Measurements from ENCODE around the gene CYFIP2.

Gene CYFIP2

GRCh38 chr5:157382996-157383800 is 117.3 kb downstream of the CYFIP2 start:
- no peaks in the 10 kb centered on the region for H3K27me3 ChIP-seq (ENCODE audit: insufficient read depth, low read depth, severe bottlenecking)
- TF ChIP-seq CTCF (IDR thresholded peaks at IDR 0.05; ENCODE audit: low read depth, low read length): no peak
- no peak overlapping the region for H3K27ac ChIP-seq
- H3K4me3 ChIP-seq (ENCODE audit: low read depth, low read length): no peak overlapping the region
- no peak for DNase-seq
- peaks cover 34% of the 10 kb centered on the region for H3K36me3 ChIP-seq
- H3K9me3 ChIP-seq (ENCODE audit: severe bottlenecking): no peaks in the 10 kb centered on the region

GRCh38 chr5:157384971-157385709 is 119.2 kb downstream of the CYFIP2 start:
- no peak overlapping the region for H3K4me3 ChIP-seq (ENCODE audit: low read depth, low read length)
- TF ChIP-seq CTCF (IDR thresholded peaks at IDR 0.05; ENCODE audit: low read depth, low read length): no peak
- peaks cover 43% of the 10 kb centered on the region for H3K36me3 ChIP-seq
- no peak for DNase-seq
- no peaks in the 10 kb centered on the region for H3K9me3 ChIP-seq (ENCODE audit: severe bottlenecking)
- no peaks in the 10 kb centered on the region for H3K27me3 ChIP-seq (ENCODE audit: insufficient read depth, low read depth, severe bottlenecking)
- H3K27ac ChIP-seq: no peak overlapping the region

- H3K36me3 ChIP-seq: peaks cover 43% of the 10 kb centered on the region
- TF ChIP-seq CTCF (IDR thresholded peaks at IDR 0.05; ENCODE audit: low read depth, low read length): no peak
- H3K4me3 ChIP-seq (ENCODE audit: low read depth, low read length): no peak overlapping the region
- H3K27ac ChIP-seq: no peak overlapping the region
- no peak for DNase-seq
- H3K9me3 ChIP-seq (ENCODE audit: severe bottlenecking): no peaks in the 10 kb centered on the region
- H3K27me3 ChIP-seq (ENCODE audit: insufficient read depth, low read depth, severe bottlenecking): no peaks in the 10 kb centered on the region
Measured at GRCh38 chr5:157387041-157387563, 121.2 kb downstream of the CYFIP2 start.

- Histone ChIP-seq H3K27me3 (ENCODE audit: insufficient read depth, low read depth, severe bottlenecking) (no peaks in the 10 kb centered on the region), H3K27ac (no peak overlapping the region), H3K36me3 (peaks cover 43% of the 10 kb centered on the region), H3K4me3 (ENCODE audit: low read depth, low read length) (no peak overlapping the region), H3K9me3 (ENCODE audit: severe bottlenecking) (no peaks in the 10 kb centered on the region)
- TF ChIP-seq CTCF (IDR thresholded peaks at IDR 0.05; ENCODE audit: low read depth, low read length): no peak
- no peak for DNase-seq
Measured at GRCh38 chr5:157387683-157388093, 121.8 kb downstream of the CYFIP2 start.

- TF ChIP-seq CTCF (IDR thresholded peaks at IDR 0.05; ENCODE audit: low read depth, low read length): no peak
- DNase-seq: no peak
- H3K27ac ChIP-seq: no peak overlapping the region
- peaks cover 41% of the 10 kb centered on the region for H3K36me3 ChIP-seq
- H3K27me3 ChIP-seq (ENCODE audit: insufficient read depth, low read depth, severe bottlenecking): no peaks in the 10 kb centered on the region
- no peak overlapping the region for H3K4me3 ChIP-seq (ENCODE audit: low read depth, low read length)
- H3K9me3 ChIP-seq (ENCODE audit: severe bottlenecking): no peaks in the 10 kb centered on the region
Measured at GRCh38 chr5:157388111-157388710, 122.3 kb downstream of the CYFIP2 start.
